BE2C (cell line): ENCODE measurements around the gene KCNJ12.

Experiments
- DNase-seq: peaks from one replicate; pipeline ENCODE4 v3.0.0-alpha.2; 2020
- H3K27me3 ChIP-seq: fragments of 250-450 bp; sonication (Bioruptor Pico); 2 replicates; pipeline ENCODE4 v1.5.1; 2020; ENCODE audit warnings: mild to moderate bottlenecking
- H3K36me3 ChIP-seq: fragments of 250-450 bp; sonication (Bioruptor Pico); 2 replicates; pipeline ENCODE4 v1.5.1; 2020; ENCODE audit warnings: mild to moderate bottlenecking
- H3K4me1 ChIP-seq: fragments of 250-450 bp; sonication (Bioruptor Pico); 2 replicates; pipeline ENCODE4 v1.5.1; 2020
- H3K4me3 ChIP-seq: 2 replicates; pipeline ENCODE4 v1.5.1; 2011; ENCODE audit warnings: low read depth, low read length
- H3K9me3 ChIP-seq: fragments of 250-450 bp; sonication (Bioruptor Pico); 2 replicates; pipeline ENCODE4 v1.5.1; 2020
- CTCF ChIP-seq: IDR thresholded peaks from 2 replicates; pipeline ENCODE4 v1.5.1; 2012; ENCODE audit warnings: mild to moderate bottlenecking, low read depth, low read length

Gene KCNJ12

DNA sequence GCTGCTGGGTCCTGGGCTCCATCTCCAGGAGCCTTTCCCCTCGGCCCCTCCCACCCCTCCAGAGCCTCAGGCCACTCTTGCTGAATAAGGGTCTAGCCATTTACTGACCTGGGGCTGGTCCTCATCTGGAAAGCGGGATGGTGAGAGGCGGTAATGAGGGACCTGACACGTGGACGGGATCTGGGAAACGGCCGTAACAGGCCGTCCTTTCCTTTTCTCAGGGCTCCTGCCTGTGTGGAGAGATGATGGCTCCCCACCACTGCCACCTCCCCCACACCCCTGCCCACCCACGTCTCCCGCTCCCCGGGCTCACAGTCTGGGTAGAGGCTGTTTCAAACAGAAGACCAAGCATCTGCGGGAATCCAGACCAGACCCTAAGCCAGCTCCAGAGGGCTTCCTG is 20.6 kb upstream of the KCNJ12 start:
- Histone ChIP-seq H3K4me3 (no peak overlapping the region), H3K36me3 (no peaks in the 10 kb centered on the region), H3K27me3 (no peaks in the 10 kb centered on the region), H3K4me1 (peaks cover 15% of the 10 kb centered on the region), H3K9me3 (no peaks in the 10 kb centered on the region)
- DNase-seq = no peak
- no peak for TF ChIP-seq CTCF

- no peak for DNase-seq
- Histone ChIP-seq H3K4me3 (no peak overlapping the region), H3K9me3 (no peaks in the 10 kb centered on the region), H3K36me3 (no peaks in the 10 kb centered on the region), H3K4me1 (peaks cover 15% of the 10 kb centered on the region), H3K27me3 (no peaks in the 10 kb centered on the region)
- TF ChIP-seq CTCF = no peak
Observed at GRCh38 chr17:21356537-21357127, 19.5 kb upstream of the KCNJ12 start.

DNA sequence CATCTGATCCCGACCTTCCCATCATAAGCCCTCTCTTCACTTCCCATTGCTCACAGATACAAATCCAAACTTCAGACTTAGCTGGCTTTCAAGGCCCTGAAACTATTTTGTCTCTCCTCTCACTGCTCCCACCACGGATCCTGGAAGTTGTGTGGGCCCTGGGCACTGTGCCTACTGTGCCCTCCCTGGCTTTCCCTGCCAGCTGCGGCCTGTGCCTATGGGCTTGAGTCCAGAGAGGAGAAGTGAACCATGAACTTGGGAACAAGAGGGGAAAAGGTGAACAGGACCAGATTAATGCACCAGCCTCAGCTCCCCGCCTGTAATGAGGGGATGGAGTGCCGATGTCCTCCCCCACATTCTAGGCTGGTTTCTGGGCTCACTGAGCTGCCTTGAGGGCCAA is 18.9 kb upstream of the KCNJ12 start:
- Histone ChIP-seq H3K4me3 (no peak overlapping the region), H3K4me1 (peaks cover 15% of the 10 kb centered on the region), H3K27me3 (no peaks in the 10 kb centered on the region), H3K9me3 (no peaks in the 10 kb centered on the region), H3K36me3 (no peaks in the 10 kb centered on the region)
- DNase-seq = no peak
- TF ChIP-seq CTCF = no peak

- Histone ChIP-seq H3K9me3 (no peaks in the 10 kb centered on the region), H3K27me3 (no peaks in the 10 kb centered on the region), H3K4me1 (peaks cover 15% of the 10 kb centered on the region), H3K36me3 (no peaks in the 10 kb centered on the region), H3K4me3 (no peak overlapping the region)
- peak; percentile 78 for DNase-seq
- TF ChIP-seq CTCF = no peak
Observed at GRCh38 chr17:21357696-21358656, 18.2 kb upstream of the KCNJ12 start.

DNA sequence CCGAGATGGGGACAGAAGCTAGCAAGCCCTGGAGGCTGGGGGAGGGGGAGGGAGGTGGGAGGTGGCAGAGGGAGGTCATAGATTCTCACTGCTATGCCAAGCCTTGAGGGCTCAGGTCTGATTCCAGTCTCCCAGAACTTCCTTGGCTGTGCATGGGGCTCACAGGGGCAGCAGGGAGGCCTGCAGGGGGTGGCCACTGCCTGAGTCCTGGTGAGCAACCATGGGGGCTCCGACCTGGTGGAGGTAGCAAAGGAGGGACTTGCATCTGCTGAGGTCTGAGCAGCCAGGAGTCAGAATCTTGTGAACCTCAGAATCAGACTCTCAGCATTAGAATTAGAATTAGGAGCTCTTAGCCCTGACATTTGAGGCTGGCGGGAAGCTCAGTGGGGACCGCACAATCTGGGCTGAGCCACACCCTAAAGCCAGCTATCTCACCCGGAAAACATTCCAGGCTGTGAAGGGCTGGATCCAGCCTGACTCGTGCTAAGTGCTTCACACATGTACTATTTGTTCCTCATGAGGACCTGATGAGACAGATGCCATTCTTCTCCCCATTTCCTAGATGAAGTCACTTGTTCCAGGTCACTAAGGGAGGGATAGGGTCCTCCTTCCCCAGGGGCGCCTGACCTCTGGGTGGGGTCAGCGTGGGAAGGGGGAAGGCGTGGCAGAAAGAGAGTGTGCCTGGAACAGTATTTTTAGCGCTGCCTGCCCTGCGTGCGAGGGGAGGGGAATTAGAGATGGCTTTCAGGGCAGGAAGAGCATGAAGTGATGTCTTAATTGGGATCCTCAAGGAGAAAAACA is 17.3 kb upstream of the KCNJ12 start:
- TF ChIP-seq CTCF = no peak
- H3K36me3 ChIP-seq = no peaks in the 10 kb centered on the region
- no peak for DNase-seq
- no peak overlapping the region for H3K4me3 ChIP-seq
- no peaks in the 10 kb centered on the region for H3K27me3 ChIP-seq
- no peaks in the 10 kb centered on the region for H3K9me3 ChIP-seq
- peaks cover 15% of the 10 kb centered on the region for H3K4me1 ChIP-seq
